WTC11 (cell line): ENCODE measurements around the gene PHF11. TPM values are rescaled to one million over a fixed set of nuclear protein-coding genes. Genes with fewer than 3 reads are reported as not detected.

Source experiments
- ATAC-seq: fragments of 200-7000 bp; cut with Tn5 transposase; 2 replicates; pipeline ENCODE4 v1.10.0; 2021; ENCODE audit warnings: mild to moderate bottlenecking, moderate library complexity
- CTCF ChIA-PET: fragments of 300-600 bp; sonication (Branson Sonifier 250); formaldehyde crosslinking; loops from one replicate; lab custom pipeline; 2021; ENCODE audit warnings: antibody characterized with exemption; lab: Charles Lee
- POLR2A ChIA-PET: fragments of 350-600 bp; sonication (Branson Sonifier 250); formaldehyde crosslinking; loops from one replicate; lab custom pipeline; 2021; ENCODE audit warnings: antibody characterized with exemption; lab: Charles Lee
- DNase-seq: peaks from one replicate; pipeline ENCODE4 v3.0.0; 2021; ENCODE audit warnings: low spot score
- H3K27ac Mint-ChIP-seq: 2 replicates; pipeline ENCODE4 v1.8.0; 2021; ENCODE audit warnings: mixed read lengths
- H3K27me3 Mint-ChIP-seq: 2 replicates; pipeline ENCODE4 v1.8.0; 2021; ENCODE audit warnings: low read depth, mild to moderate bottlenecking, moderate library complexity, mixed read lengths
- H3K36me3 Mint-ChIP-seq: 2 replicates; pipeline ENCODE4 v1.8.0; 2021; ENCODE audit warnings: mixed read lengths
- H3K4me1 Mint-ChIP-seq: 2 replicates; pipeline ENCODE4 v1.8.0; 2022; ENCODE audit warnings: mixed read lengths
- H3K4me3 Mint-ChIP-seq: 2 replicates; pipeline ENCODE4 v1.8.0; 2021; ENCODE audit warnings: mild to moderate bottlenecking, moderate library complexity, mixed read lengths
- H3K9me3 Mint-ChIP-seq: 2 replicates; pipeline ENCODE4 v1.8.0; 2021; ENCODE audit warnings: mixed read lengths
- ATF6 ChIP-seq: sonication (generic); formaldehyde crosslinking; IDR thresholded peaks from 2 replicates; pipeline ENCODE4 v1.8.1; 2023; ENCODE audit warnings: mild to moderate bottlenecking, missing genetic modification reagents
- CREB1 ChIP-seq: sonication (generic); formaldehyde crosslinking; IDR thresholded peaks from 2 replicates; pipeline ENCODE4 v1.8.0; 2023; ENCODE audit warnings: mild to moderate bottlenecking, missing genetic modification reagents
- EMX1 ChIP-seq: fragments of 250-450 bp; sonication (Bioruptor Pico); IDR thresholded peaks from 2 replicates; pipeline ENCODE4 v1.8.0; 2021; ENCODE audit warnings: mild to moderate bottlenecking
- FOXJ3 ChIP-seq: sonication (generic); formaldehyde crosslinking; IDR thresholded peaks from 2 replicates; pipeline ENCODE4 v1.9.0; 2021; ENCODE audit warnings: missing genetic modification reagents, mild to moderate bottlenecking, borderline replicate concordance
- IRF2 ChIP-seq: sonication (generic); formaldehyde crosslinking; IDR thresholded peaks from 2 replicates; pipeline ENCODE4 v1.8.0; 2022; ENCODE audit warnings: low read depth, missing genetic modification reagents, borderline replicate concordance
- JAZF1 ChIP-seq: fragments of 250-450 bp; sonication (Bioruptor Pico); IDR thresholded peaks from 2 replicates; pipeline ENCODE4 v1.9.0; 2021; ENCODE audit warnings: moderate library complexity, mild to moderate bottlenecking, inconsistent platforms
- PREB ChIP-seq: sonication (generic); formaldehyde crosslinking; IDR thresholded peaks from 2 replicates; pipeline ENCODE4 v1.8.1; 2022; ENCODE audit warnings: mild to moderate bottlenecking, missing genetic modification reagents, moderate library complexity, borderline replicate concordance
- PRRX2 ChIP-seq: fragments of 250-450 bp; sonication (Bioruptor Pico); IDR thresholded peaks from 2 replicates; pipeline ENCODE4 v1.8.0; 2021; ENCODE audit warnings: mild to moderate bottlenecking
- SOX15 ChIP-seq: fragments of 250-450 bp; sonication (Bioruptor Pico); IDR thresholded peaks from 2 replicates; pipeline ENCODE4 v1.9.0; 2021; ENCODE audit warnings: mild to moderate bottlenecking
- TP53 ChIP-seq: sonication (generic); formaldehyde crosslinking; IDR thresholded peaks from 2 replicates; pipeline ENCODE4 v1.8.1; 2023; ENCODE audit warnings: mild to moderate bottlenecking, missing genetic modification reagents
- total RNA-seq: library from RNA; stranded (reverse); gene quantifications from 3 replicates; pipeline ENCODE4 v1.2.3, GENCODE V29; 2021
- TF ChIP-seq, protein P1 (sequence below): sonication (generic); formaldehyde crosslinking; IDR thresholded peaks from 2 replicates; pipeline ENCODE4 v1.8.0; 2022; ENCODE audit warnings: mild to moderate bottlenecking, missing genetic modification reagents
- TF ChIP-seq, protein P2 (sequence below): sonication (generic); formaldehyde crosslinking; IDR thresholded peaks from 2 replicates; pipeline ENCODE4 v1.8.1; 2023; ENCODE audit warnings: mild to moderate bottlenecking, moderate library complexity, missing genetic modification reagents
- TF ChIP-seq, protein P3 (sequence below): sonication (generic); formaldehyde crosslinking; IDR thresholded peaks from 2 replicates; pipeline ENCODE4 v1.8.1; 2023; ENCODE audit warnings: mild to moderate bottlenecking, missing genetic modification reagents, moderate library complexity
- TF ChIP-seq, protein P4 (sequence below): sonication (generic); formaldehyde crosslinking; IDR thresholded peaks from 2 replicates; pipeline ENCODE4 v1.8.0; 2023; ENCODE audit warnings: missing genetic modification reagents

The PHF11 gene
- total RNA-seq, 1 experiment from 2014 or later: 9.3 TPM

DNA sequence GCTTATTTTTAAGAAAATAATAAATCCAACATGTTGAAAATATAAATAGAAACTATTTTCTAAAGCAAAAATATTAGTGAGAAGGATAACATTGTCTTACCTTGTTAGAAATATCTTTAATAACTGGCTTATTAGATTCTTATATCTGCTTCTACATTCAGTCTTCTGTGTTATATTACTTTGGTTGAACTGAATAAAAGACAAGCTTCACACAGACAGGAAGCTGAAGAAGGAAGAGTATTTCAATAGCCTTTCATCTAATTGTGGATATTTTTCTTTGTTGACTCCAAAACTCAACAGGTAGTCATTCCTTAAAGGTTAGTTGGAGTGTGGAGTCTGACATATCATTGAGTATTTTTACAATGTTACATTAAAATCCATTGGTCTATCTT lies 40.8 kb upstream of the PHF11 start:
- Mint-ChIP-seq H3K36me3 (no peaks in the 10 kb centered on the region), H3K27ac (no peak overlapping the region), H3K9me3 (no peaks in the 10 kb centered on the region), H3K27me3 (no peaks in the 10 kb centered on the region), H3K4me1 (no peaks in the 10 kb centered on the region), H3K4me3 (no peak overlapping the region)
- ChIA-PET CTCF (no interaction called here), POLR2A (no interaction called here)
- DNase-seq (no peak), ATAC-seq (no peak)
- TF ChIP-seq IRF2 (CRISPR knock-in tag) (no peak), ATF6 (no peak), PREB (no peak), EMX1 (CRISPR knock-in tag) (no peak), FOXJ3 (CRISPR knock-in tag) (no peak), CREB1 (CRISPR knock-in tag) (no peak), PRRX2 (no peak), TP53 (CRISPR knock-in tag) (no peak)
- TF ChIP-seq, protein P1, sequence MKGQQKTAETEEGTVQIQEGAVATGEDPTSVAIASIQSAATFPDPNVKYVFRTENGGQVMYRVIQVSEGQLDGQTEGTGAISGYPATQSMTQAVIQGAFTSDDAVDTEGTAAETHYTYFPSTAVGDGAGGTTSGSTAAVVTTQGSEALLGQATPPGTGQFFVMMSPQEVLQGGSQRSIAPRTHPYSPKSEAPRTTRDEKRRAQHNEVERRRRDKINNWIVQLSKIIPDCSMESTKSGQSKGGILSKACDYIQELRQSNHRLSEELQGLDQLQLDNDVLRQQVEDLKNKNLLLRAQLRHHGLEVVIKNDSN (CRISPR knock-in tag): no peak
- TF ChIP-seq, protein P2, sequence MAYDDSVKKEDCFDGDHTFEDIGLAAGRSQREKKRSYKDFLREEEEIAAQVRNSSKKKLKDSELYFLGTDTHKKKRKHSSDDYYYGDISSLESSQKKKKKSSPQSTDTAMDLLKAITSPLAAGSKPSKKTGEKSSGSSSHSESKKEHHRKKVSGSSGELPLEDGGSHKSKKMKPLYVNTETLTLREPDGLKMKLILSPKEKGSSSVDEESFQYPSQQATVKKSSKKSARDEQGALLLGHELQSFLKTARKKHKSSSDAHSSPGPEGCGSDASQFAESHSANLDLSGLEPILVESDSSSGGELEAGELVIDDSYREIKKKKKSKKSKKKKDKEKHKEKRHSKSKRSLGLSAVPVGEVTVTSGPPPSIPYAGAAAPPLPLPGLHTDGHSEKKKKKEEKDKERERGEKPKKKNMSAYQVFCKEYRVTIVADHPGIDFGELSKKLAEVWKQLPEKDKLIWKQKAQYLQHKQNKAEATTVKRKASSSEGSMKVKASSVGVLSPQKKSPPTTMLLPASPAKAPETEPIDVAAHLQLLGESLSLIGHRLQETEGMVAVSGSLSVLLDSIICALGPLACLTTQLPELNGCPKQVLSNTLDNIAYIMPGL (CRISPR knock-in tag): no peak

- Mint-ChIP-seq H3K36me3 (peaks cover 7% of the 10 kb centered on the region), H3K4me3 (no peak overlapping the region), H3K27ac (no peak overlapping the region), H3K4me1 (no peaks in the 10 kb centered on the region), H3K27me3 (no peaks in the 10 kb centered on the region)
- DNase-seq: no peak
- ChIA-PET POLR2A (no interaction called here), CTCF (no interaction called here)
- ATAC-seq: no peak
- TF ChIP-seq, protein P3, sequence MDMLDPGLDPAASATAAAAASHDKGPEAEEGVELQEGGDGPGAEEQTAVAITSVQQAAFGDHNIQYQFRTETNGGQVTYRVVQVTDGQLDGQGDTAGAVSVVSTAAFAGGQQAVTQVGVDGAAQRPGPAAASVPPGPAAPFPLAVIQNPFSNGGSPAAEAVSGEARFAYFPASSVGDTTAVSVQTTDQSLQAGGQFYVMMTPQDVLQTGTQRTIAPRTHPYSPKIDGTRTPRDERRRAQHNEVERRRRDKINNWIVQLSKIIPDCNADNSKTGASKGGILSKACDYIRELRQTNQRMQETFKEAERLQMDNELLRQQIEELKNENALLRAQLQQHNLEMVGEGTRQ: no peak
- TF ChIP-seq, protein P4, sequence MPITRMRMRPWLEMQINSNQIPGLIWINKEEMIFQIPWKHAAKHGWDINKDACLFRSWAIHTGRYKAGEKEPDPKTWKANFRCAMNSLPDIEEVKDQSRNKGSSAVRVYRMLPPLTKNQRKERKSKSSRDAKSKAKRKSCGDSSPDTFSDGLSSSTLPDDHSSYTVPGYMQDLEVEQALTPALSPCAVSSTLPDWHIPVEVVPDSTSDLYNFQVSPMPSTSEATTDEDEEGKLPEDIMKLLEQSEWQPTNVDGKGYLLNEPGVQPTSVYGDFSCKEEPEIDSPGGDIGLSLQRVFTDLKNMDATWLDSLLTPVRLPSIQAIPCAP (CRISPR knock-in tag): no peak
- TF ChIP-seq ATF6: no peak
- no peak for TF ChIP-seq JAZF1
- no peak for TF ChIP-seq PREB
- no peak for TF ChIP-seq SOX15
- TF ChIP-seq, all 79 proteins: peak for 0
- H3K9me3 Mint-ChIP-seq: peaks cover 5% of the 10 kb centered on the region
Observed at GRCh38 chr13:49456156-49456555, 39.6 kb upstream of the PHF11 start.
